Measurements from ENCODE around the gene CTU2. TPM values are rescaled to one million over a fixed set of nuclear protein-coding genes. Genes with fewer than 3 reads are reported as not detected.

CTU2 gene
- total RNA-seq, 1 experiment from 2014 or later = 24.8 TPM

DNA sequence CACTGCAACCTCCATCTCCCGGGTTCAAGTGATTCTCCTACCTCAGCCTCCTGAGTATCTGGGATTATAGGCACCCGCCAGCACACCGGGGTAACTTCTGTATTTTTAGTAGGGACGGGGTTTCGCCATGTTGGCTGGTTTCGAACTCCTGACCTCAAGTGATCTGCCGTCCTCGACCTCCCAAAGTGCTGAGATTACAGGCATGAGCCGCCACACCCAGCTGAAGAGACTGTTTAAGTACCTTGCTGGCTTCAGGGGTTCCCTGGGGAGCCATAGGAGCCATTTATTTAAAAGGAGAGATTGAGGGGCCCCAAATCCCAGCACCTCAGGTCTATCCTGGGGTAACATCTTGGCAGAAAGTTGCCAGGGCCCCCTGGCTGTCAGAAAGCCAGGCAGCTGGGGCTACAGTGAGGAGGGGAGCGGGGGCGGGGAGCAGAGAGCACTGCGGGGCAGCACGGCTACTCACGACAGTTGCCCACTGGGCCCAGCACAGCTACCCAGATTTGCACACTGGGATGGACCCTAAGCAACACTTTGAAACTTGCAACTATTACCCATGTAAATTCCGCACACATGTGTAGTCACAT, 21.6 kb upstream of the CTU2 start:
- no peaks in the 10 kb centered on the region; the same call in 1 of the 2 replicates for H3K4me1 ChIP-seq (ENCODE audit: control insufficient read depth, insufficient read depth, low read length)
- DNase-seq (ENCODE audit: low read depth, low spot score) = no peak
- H3K27me3 ChIP-seq (ENCODE audit: control insufficient read depth, insufficient read depth, low read length) = no peaks in the 10 kb centered on the region
- intact Hi-C loops (cut with micrococcal nuclease; ENCODE audit: unreplicated experiment) = no loop called here
- CTCF ChIA-PET = interaction anchor here (0.7 kb wide), 1 partner anchor 163 kb away, joined by 3 read pairs; no protein-coding TSS in a partner anchor
- no peak overlapping the region for H3K27ac ChIP-seq (ENCODE audit: low read length)
- TF ChIP-seq POLR2AphosphoS5 (IDR thresholded peaks at IDR 0.05; ENCODE audit: low read depth, low read length) = no peak
- TF ChIP-seq, protein P1, sequence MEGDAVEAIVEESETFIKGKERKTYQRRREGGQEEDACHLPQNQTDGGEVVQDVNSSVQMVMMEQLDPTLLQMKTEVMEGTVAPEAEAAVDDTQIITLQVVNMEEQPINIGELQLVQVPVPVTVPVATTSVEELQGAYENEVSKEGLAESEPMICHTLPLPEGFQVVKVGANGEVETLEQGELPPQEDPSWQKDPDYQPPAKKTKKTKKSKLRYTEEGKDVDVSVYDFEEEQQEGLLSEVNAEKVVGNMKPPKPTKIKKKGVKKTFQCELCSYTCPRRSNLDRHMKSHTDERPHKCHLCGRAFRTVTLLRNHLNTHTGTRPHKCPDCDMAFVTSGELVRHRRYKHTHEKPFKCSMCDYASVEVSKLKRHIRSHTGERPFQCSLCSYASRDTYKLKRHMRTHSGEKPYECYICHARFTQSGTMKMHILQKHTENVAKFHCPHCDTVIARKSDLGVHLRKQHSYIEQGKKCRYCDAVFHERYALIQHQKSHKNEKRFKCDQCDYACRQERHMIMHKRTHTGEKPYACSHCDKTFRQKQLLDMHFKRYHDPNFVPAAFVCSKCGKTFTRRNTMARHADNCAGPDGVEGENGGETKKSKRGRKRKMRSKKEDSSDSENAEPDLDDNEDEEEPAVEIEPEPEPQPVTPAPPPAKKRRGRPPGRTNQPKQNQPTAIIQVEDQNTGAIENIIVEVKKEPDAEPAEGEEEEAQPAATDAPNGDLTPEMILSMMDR (IDR thresholded peaks at IDR 0.05) = no peak
- no peak for TF ChIP-seq REST (IDR thresholded peaks at IDR 0.05; ENCODE audit: insufficient read depth in 1 of 2, low read depth in 2 of 2, low read length in 1 of 2)
- TF ChIP-seq TCF7L2 (IDR thresholded peaks at IDR 0.05; ENCODE audit: low read depth, low read length) = no peak
- no peak for TF ChIP-seq SIN3A (IDR thresholded peaks at IDR 0.05; ENCODE audit: borderline replicate concordance, insufficient read depth, low read depth, low read length)
- no peak for ATAC-seq
- no peaks in the 10 kb centered on the region for H3K9me3 ChIP-seq (ENCODE audit: control insufficient read depth, insufficient read depth, low read depth, low read length)
- POLR2A ChIA-PET = no interaction called here
- no peak overlapping the region for H3K4me3 ChIP-seq (ENCODE audit: low read depth in 2 of 2, low read length in 2 of 2)
- H3K36me3 ChIP-seq (ENCODE audit: control insufficient read depth, insufficient read depth, low read length) = no peaks in the 10 kb centered on the region
- no TSS peak for BruUV-seq (replicated peaks)
- in situ Hi-C loops (cut with HindIII; ENCODE audit: low pct_unique_long_range_greater_than_20kb, low sequenced_read_pairs) = no loop called here

GRCh38 chr16:88685156-88686061, 20.9 kb upstream of the CTU2 start:
- no peak for TF ChIP-seq TCF7L2 (IDR thresholded peaks at IDR 0.05; ENCODE audit: low read depth, low read length)
- TF ChIP-seq, protein P1 (IDR thresholded peaks at IDR 0.05) = peak; percentile 72; the same call in 1 of the 2 replicates
- no peak for DNase-seq (ENCODE audit: low read depth, low spot score)
- Histone ChIP-seq H3K4me3 (ENCODE audit: low read depth in 2 of 2, low read length in 2 of 2) (peak overlapping the region; percentile 45 to 58), H3K4me1 (ENCODE audit: control insufficient read depth, insufficient read depth, low read length) (no peaks in the 10 kb centered on the region; the same call in 1 of the 2 replicates), H3K9me3 (ENCODE audit: control insufficient read depth, insufficient read depth, low read depth, low read length) (no peaks in the 10 kb centered on the region), H3K27me3 (ENCODE audit: control insufficient read depth, insufficient read depth, low read length) (no peaks in the 10 kb centered on the region), H3K36me3 (ENCODE audit: control insufficient read depth, insufficient read depth, low read length) (no peaks in the 10 kb centered on the region), H3K27ac (ENCODE audit: low read length) (no peak overlapping the region)
- no TSS peak for BruUV-seq (replicated peaks)
- in situ Hi-C loops (cut with HindIII; ENCODE audit: low pct_unique_long_range_greater_than_20kb, low sequenced_read_pairs) = no loop called here
- intact Hi-C loops (cut with micrococcal nuclease; ENCODE audit: unreplicated experiment) = no loop called here
- peak; percentile 40 for ATAC-seq
- CTCF ChIA-PET = interaction anchor here (0.7 kb wide), 1 partner anchor 162 kb away, joined by 3 read pairs; no protein-coding TSS in a partner anchor
- POLR2A ChIA-PET = no interaction called here
